GM12874 (cell line): ENCODE measurements around the gene NOD2.

Experiments used
- TF ChIP-seq, protein P1 (sequence below): IDR thresholded peaks from 2 replicates; pipeline ENCODE4 v1.5.1; 2011; ENCODE audit warnings: low read depth, mild to moderate bottlenecking, control low read depth, low read length, moderate library complexity; ENCODE audit not compliant: insufficient read depth

NOD2 gene

DNA sequence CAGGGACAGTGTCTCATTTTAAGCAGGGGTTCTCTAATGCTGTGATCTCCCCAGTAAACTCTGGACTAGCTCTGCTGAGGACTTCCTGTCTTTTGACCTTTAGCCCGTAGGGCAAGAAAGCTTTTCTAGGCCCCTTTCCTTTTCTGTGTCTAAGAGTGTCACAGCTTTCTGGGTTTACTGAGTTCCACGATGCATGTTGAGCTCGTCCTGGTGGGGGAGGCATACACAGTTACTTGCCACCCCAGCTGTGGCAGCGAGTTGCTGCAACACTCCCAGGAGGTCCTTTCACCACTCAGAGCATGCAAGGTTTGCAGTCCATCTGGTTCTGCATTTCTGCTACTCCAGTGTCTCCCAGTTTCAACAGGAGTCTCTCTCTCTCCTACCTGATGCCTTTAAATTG, 23.7 kb downstream of the NOD2 start:
- TF ChIP-seq, protein P1, sequence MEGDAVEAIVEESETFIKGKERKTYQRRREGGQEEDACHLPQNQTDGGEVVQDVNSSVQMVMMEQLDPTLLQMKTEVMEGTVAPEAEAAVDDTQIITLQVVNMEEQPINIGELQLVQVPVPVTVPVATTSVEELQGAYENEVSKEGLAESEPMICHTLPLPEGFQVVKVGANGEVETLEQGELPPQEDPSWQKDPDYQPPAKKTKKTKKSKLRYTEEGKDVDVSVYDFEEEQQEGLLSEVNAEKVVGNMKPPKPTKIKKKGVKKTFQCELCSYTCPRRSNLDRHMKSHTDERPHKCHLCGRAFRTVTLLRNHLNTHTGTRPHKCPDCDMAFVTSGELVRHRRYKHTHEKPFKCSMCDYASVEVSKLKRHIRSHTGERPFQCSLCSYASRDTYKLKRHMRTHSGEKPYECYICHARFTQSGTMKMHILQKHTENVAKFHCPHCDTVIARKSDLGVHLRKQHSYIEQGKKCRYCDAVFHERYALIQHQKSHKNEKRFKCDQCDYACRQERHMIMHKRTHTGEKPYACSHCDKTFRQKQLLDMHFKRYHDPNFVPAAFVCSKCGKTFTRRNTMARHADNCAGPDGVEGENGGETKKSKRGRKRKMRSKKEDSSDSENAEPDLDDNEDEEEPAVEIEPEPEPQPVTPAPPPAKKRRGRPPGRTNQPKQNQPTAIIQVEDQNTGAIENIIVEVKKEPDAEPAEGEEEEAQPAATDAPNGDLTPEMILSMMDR: no peak

DNA sequence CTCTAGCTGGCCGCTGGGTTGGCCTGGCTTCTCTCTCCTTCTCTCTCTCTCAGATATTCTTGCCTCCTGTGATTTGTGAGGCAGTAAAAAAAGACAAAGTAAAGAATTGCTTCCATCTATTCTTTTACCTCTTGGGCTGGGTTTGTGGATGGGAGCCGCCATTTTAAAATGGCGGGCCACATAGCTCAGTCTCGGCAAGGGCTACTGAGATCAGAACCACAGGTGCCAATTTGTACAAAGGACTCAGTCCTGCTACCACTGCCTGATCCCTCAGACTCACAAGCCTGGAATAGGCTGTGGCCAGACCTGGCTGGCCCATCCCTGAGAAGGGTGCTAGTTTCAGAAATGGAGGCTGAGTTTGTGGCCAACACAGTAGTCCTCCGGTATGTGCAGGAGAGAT, 24.1 kb downstream of the NOD2 start:
- TF ChIP-seq, protein P1: no peak

DNA sequence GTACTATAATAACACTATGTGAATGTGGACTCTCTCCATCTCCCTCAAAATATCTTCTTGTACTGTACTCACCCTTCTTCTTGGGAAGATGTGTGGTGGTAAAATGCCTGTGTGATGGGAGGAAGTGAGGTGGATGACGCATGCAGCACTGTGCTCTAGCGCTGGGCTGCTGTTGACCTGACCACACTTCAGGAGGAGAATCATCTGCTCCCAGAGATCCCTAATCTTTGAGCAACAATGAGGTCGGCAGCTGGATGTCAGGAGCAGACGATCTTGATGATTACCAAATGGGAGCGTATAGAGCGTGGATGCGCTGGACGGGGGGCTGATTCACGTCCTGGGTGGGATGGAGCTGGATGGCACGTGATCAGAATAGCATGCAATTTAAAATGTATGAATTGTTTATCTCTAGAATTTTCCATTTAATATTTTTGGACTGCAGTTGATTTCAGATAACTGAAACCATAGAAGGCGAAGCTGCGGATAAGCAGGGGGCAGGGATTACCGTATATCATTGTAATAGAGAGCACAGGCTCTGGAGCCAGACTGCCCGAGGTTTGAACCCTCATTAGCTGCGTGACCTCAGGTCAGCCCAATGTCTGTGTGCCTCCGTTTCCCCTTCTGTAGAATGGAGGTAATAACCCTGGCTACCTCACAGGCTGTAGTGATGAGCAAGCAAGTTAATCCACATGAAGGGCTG, 24.8 kb downstream of the NOD2 start:
- TF ChIP-seq, protein P1: no peak

DNA sequence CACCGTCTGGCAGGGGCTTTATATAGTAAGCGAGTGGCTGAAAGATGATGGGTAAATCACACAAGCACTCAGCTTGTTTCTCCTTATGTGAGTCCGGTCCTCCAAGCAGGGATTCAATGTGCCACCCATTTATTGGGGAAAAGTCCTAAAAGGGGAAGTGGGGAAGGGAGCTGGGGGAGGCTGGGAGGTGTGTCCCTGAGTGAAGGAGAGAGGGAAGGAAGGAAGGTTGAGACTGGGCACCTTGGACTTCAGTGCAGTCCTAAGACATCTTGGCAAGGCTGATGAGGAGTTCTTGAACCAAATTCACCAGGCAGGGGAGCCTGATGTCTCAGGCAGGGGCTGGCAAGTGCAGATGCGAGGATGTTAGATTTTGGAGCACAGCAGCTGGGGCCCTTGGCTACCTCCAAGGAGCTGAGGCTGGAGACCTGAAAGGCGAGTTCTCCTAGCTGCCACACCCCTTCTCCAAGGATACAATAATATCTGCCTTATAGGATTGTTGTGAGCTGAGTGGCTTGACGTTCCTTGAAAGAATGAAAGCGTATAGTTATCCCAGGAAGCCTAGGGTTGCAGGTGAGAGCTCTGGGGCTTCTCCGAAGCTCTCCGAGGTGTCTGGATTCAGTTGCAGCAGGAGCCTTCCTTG, 25.5 kb downstream of the NOD2 start:
- TF ChIP-seq, protein P1: no peak

DNA sequence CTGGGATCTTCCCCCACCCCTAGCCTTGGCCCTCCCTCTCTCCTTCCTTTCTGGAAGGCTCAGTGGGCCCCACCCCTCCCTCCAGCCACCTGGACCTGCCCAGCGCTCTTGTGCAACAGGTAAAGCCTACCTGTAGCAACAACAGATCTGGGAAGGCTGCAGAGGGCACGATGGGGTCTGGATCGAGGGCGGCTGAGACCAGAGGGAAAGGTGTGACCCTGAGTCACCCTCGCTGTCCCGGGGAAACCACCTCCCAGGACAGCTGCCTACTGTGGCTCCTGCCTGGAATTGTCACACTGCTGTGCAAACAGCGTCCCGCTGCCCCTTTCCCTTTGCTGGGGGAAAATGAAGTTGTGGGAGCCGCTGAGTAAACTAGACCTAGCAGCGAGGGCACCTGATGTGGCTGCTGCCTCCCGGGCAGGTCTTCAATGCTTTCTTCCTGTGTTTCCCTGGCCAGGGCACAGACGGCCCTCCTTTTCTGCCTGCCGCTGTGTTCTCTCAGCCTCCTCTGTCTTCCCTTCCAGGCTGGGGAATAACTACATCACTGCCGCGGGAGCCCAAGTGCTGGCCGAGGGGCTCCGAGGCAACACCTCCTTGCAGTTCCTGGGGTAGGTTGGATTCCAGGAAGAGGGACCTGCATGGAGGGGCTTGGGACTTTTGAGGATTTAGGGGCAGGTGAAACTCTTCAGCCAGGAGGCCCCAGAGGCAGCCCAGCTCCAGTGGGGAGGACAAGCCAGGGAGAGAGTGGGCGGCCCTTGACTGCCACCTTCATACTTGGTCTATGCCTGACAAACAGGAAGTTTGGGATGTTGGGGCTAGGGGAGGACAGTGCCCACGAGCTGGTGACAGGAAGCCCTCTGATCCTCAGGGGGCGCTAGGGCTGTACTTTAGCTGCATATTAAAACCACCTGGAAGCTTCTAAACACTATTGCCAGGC, 26.3 kb downstream of the NOD2 start:
- TF ChIP-seq, protein P1: no peak

DNA sequence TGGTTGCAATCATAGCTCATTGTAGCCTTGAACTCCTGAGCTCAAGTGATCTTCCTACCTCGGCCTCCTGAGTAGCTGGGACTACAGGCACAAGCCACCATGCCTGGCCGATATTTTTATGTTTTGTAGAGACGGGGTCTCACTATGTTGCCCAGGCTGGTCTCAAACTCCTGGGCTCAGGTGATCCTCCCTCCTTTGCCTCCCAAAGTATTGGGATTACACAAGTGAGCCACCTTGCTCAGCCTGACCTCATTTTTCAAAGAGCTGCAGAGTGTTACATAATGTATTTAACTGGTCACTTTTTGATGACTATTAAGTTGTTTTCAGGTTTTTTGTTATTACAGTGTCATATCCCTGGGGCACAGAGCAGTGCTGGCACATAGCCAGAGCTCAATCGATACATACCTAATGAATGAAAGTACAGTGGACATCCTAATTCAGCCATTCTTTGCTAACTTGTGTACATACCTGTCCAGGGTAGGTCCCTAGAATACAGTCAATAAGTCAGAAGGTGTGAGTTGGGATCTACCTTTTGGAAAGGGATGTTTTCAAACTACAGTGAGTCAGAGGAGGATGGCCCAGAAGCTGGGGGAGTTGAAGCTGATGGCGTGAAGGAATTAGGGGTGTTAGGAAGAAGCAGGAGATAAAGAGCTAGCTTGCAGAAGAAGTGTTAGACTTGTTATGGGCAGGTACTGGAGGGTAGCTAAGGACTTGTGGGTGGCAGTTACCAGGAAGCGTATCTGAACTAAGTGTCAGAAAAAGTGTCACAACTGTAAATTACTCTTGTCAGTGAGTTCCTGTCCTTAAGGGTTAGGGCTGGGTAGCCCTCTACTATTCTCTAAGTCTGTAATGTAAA, 28.4 kb downstream of the NOD2 start:
- TF ChIP-seq, protein P1: no peak
